H1 (cell line): ENCODE data around the gene KRT4. TPM values are rescaled to one million over a fixed set of nuclear protein-coding genes. Genes with fewer than 3 reads are reported as not detected.

Source experiments
- HDAC2 ChIP-seq, 2 experiments: fragments of 300-600 bp in 1 of 2; sonication (generic) in 1 of 2; IDR thresholded peaks; 2 replicates each; pipeline ENCODE4 v1.6.1; 2011 to 2012; ENCODE audit warnings: low read depth in 2 of 2, low read length in 2 of 2, mild to moderate bottlenecking in 2 of 2, moderate library complexity in 2 of 2, borderline replicate concordance in 1 of 2, inconsistent platforms in 1 of 2
- HDAC6 ChIP-seq: IDR thresholded peaks from one replicate; pipeline ENCODE4 v1.7.1; 2012; ENCODE audit warnings: low read depth, mild to moderate bottlenecking, inconsistent platforms, low read length, moderate library complexity
- POLR2A ChIP-seq, 2 experiments: IDR thresholded peaks; 1 replicate in 1 of 2; 2 replicates in 1 of 2; pipeline ENCODE4 v1.6.1; 2011; ENCODE audit warnings: low read depth in 2 of 2, low read length in 2 of 2, mild to moderate bottlenecking in 2 of 2; ENCODE audit errors: control extremely low read depth in 1 of 2
- RNF2 ChIP-seq: fragments of 200-900, 300-1000 bp; sonication (generic); IDR thresholded peaks from 2 replicates; pipeline ENCODE4 v1.7.1; 2016; ENCODE audit warnings: borderline replicate concordance, low read depth, mild to moderate bottlenecking, antibody characterized with exemption, low read length; ENCODE audit not compliant: poor library complexity, severe bottlenecking; ENCODE audit errors: missing control alignments
- polyA plus RNA-seq, 7 experiments: library from polyadenylated mRNA; depleted of rRNA in 3 of 7; stranded (reverse) in 5 of 7; unstranded in 2 of 7; fragments of >200 nt in 5 of 7; fragments of 200-250 nt in 2 of 7; gene quantifications; 1 replicate in 5 of 7; 2 replicates in 1 of 7; 4 replicates in 1 of 7; pipeline versions ENCODE4 v1.2.1 to v1.2.3, GENCODE V29; 2011 to 2013; ENCODE audit warnings: missing spikeins in 2 of 7, mixed read lengths in 2 of 7
- total RNA-seq: library from RNA; stranded (reverse); fragmentation: NEBNext Ultra II Directional; extraction: Animal tissue kit (Norgen Biotek cat#: 25700); gene quantifications from 2 replicates; pipeline ENCODE4 v1.2.1, GENCODE V29; 2021

KRT4 gene
- total and polyA plus RNA-seq, 2 of the 8 experiments (the other 6 are each of a cell fraction or from before 2014, with no cell fraction given), result not detected

DNA sequence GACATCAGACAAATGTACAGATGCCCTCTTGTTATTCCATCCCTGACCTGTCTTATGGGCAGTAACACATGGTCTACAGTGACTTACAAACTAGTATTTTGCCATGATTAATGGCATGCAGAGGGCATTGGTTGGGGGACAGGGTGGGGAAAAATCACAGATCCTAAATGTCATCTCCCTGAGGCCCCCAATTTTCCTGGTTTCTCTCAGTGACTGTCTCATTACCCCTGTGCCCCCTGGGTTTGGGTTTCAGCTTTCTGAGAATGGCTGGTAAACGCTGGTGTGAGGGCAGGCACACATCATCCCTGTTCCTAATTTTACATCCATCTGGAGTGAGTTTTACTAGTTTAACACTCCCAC is 46.9 kb downstream of the KRT4 start (continued):
- TF ChIP-seq HDAC2 (IDR thresholded peaks at IDR 0.05; ENCODE audit: borderline replicate concordance in 1 of 2, low read depth in 2 of 2, low read length in 2 of 2) (no peak), HDAC6 (no peak), POLR2A (IDR thresholded peaks at IDR 0.05; ENCODE audit: control extremely low read depth in 1 of 2, low read depth in 2 of 2, low read length in 2 of 2) (no peak), RNF2 (no peak)
- TF ChIP-seq, all 59 proteins: peak for 0
